Measurements from ENCODE around the gene AFF3.

Gene AFF3

GRCh38 chr2:99571021-99571420 is 571.4 kb downstream of the AFF3 start:
- DNase-seq = no peak

- DNase-seq = no peak
Observed at GRCh38 chr2:99569386-99569785, 573.0 kb downstream of the AFF3 start.

GRCh38 chr2:99565227-99565626 is 577.2 kb downstream of the AFF3 start:
- no peak for DNase-seq

DNA sequence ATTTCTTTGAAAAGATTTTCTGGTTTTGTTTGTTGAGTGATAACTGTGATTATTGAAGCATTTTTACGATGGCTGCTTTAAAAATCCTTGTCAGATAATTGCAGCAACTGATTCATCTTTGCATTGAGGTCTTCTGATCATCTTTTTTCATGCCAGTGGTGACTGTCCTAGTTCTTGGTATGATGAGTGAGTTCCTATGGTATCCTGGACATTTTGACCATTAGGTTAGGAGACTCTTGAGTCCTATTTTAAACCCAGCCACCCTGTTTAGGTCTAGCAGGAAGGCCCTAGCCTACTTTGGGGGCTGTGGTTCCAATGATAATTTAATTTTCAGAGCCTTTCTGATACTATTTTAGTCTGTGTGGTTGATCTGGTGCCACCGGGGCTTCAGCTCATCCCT is 579.9 kb downstream of the AFF3 start:
- DNase-seq = no peak

- DNase-seq = no peak
Observed at GRCh38 chr2:99561804-99562203, 580.6 kb downstream of the AFF3 start.

DNA sequence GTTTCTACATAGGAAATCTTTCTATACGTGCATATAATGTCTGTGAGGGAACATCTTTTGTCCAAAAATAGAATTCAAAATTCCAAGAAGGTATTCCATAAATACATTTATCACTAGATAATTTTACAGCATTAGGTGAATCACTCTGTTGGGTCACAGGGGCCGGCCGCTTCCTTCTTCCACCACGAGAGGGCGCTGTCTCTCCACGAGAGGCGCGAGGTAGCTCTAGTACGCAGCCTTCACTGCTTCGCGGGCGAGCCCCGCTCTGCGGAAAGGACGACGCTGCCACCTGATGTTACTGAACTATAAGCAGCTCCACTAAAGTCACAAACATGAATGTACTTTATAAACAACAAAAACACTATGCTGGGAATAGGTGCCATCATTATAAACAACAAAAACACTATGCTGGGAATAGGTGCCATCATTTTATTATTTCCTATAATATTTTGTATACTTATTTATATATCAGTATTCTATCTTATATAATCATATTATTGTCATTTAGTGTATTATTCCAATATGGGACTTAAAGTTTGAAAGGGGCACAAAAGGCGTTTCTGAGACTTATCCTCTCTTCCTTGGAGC is 583.2 kb downstream of the AFF3 start:
- peak; percentile 55 to 79 (median 70) for DNase-seq

DNA sequence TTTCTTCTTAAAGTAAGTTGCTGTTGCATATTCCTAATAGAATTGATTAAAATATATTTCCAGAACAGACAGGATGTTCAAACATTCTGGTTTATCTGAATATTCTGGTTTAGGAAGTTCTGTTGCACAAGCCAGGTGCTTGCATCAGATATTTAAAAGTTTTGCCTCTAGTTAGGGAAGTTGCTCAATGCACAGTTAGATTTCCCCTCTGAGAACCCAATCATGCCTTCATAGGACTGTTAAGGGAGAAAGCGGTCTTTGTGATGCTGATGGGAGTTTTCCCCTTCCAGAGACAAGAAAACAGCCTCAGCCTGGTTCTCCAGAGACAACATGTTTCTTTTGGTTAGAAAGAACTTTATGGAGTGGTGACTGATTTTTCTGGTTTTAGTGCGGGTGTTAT is 587.0 kb downstream of the AFF3 start:
- DNase-seq = no peak

GRCh38 chr2:99554871-99555270 is 587.5 kb downstream of the AFF3 start:
- DNase-seq = no peak

DNA sequence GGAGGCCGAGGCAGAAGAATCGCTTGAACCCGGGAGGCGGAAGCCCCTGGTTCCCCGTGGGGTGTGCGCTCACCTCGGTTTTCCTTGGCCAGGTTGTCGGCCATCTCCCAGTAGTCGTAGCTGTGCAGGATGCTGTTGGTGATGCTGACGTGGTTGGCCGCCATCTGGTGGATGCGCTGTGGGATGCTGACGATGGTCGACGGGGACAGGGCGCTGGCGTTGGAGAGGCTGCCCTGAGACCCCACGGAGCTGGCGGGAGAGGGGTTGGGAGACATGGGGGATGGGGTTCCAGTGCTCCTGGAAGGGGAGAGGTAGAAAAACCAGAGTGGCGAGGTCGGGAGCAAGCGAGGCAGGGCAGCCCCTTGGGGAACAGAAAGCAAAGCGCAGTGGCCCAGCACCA is 588.2 kb downstream of the AFF3 start:
- DNase-seq = no peak

- DNase-seq = no peak
Observed at GRCh38 chr2:99552529-99552928, 589.9 kb downstream of the AFF3 start.

DNA sequence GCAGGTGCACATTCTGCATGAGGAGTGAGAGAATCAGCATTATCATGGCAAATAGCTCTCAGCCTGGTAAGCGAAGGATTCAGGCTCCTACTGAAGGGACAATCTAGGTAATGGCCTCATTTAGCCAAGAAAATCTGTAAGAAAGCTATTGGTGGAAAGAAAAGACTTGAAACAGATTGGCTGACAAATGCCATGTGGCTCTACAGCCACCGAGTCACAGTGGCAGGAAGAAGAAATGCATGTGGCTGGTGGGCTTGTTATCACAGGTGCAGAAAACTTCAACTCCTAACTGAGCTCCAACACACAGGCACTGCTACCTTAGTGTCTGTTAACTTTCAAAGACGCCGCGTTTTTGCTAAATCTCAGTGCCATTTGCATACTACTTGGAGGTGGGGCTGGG is 592.0 kb downstream of the AFF3 start:
- no peak for DNase-seq

GRCh38 chr2:99545604-99546003 is 596.8 kb downstream of the AFF3 start:
- DNase-seq = no peak

DNA sequence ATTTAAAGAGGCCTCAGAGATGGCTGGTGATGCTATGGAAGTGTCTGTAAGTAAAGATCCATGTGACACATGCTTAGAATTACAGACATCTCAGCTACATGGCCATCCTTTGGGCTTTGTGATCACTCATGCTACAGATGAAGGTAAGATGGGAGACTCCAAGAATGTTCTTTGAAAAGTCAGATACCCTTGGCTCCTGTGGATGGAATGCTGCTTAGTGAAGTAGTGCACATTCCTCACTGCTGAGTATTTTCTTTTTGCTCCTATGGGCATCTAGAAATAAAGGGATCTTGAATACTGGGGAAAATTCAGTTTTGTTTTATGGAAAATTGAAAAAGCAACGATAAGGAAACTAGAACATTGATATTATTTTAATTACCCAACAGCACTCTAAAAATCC is 597.3 kb downstream of the AFF3 start:
- DNase-seq = no peak

- no peak for DNase-seq
Observed at GRCh38 chr2:99544608-99545007, 597.8 kb downstream of the AFF3 start.

DNA sequence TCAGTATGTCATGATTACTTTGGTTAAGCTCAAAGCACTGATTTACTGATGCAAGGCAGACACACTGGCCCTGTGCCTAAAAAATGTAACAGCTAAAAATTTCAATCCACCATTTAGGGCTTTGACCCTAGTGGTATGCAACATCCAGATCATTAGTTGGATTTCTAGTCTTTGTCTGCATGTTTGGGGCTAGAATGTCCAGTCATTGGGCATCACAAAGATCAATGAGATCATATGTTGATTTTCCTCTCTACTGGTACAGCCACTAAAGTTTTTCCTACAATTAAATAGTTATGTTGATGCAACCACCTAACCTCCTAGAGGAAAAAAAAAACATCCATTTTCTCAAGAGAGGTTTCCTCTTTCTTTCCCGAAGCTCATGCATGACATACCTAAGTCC is 599.1 kb downstream of the AFF3 start:
- no peak for DNase-seq

DNA sequence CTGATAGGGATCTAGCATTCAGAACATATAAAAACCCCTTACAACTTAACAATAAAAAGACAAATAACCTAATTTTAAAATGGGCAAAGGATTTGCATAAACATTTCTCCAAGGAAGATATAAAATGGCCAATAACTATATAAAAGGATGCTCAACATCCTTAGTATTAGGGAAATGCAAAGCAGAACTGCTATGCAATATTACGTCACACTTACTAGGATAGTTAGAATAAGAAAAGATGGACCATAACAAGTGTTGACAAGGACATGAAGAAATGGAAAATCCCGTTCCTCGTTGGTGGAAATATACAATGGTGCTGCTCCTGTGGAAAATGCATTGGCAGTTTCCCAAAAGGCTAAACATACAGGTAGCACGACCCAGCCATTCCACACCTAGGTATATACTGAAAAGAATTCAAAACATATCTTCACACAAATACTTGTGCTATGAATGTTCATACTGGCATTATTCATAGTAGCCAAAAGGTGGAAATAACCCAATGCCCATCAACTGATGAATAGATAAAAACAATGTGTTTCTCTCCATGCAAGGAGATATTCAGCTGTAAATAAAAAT is 604.4 kb downstream of the AFF3 start:
- no peak for DNase-seq

- no peak for DNase-seq
Observed at GRCh38 chr2:99524056-99524455, 618.3 kb downstream of the AFF3 start.

GRCh38 chr2:99522157-99522556 is 620.2 kb downstream of the AFF3 start:
- DNase-seq = no peak

- no peak for DNase-seq
Observed at GRCh38 chr2:99520813-99521212, 621.6 kb downstream of the AFF3 start.

GRCh38 chr2:99520195-99520594 is 622.2 kb downstream of the AFF3 start:
- no peak for DNase-seq

- no peak for DNase-seq
Observed at GRCh38 chr2:99514357-99514756, 628.0 kb downstream of the AFF3 start.

DNA sequence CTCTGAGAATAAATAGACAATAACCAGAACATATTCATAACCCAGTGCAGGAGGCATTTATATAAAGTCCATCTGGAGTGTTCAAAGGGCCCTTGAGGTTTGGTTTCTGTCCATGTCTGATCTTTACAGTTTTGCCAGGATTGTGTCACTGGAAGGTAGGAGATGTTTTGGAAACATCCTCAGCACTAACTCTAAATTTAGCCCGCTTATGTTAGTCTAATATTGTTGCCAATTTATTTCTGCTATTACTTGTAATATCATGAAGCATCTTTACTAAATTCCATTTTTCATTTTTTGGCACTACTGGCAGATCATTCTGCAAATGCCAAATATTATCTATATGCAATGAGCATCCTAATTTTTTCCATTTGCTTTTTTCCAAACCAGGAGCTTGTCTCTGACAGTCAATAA is 630.2 kb downstream of the AFF3 start:
- DNase-seq = no peak

GRCh38 chr2:99509387-99509786 is 633.0 kb downstream of the AFF3 start:
- DNase-seq = no peak

- no peak for DNase-seq
Observed at GRCh38 chr2:99507937-99508818, 634.2 kb downstream of the AFF3 start.

Measured in stimulated activated naive CD4-positive, alpha-beta T cell (primary cell).